CD4-positive, CD25-positive, alpha-beta regulatory T cell (primary cell): ENCODE results near the gene RBBP9. TPM values are rescaled to one million over a fixed set of nuclear protein-coding genes. Genes with fewer than 3 reads are reported as not detected.
A peak's percentile ranks its signal among the peaks of the same experiment; 100 is the strongest.
"Not testable (repeated sequence)": the region's sequence is repeated elsewhere in the genome, so short reads cannot be mapped to it uniquely, and the experiment has no call there.

Experiments used
- ATAC-seq, 2 donors: fragments of 150-1000 bp; cut with Tn5 transposase; one replicate each; pipeline ENCODE4 v1.10.0; 2021; ENCODE audit warnings: low read depth in 2 of 2, moderate number of reproducible peaks in 2 of 2, moderate library complexity in 1 of 2
- DNase-seq, 3 donors: peaks; one replicate each; pipeline versions ENCODE4 v3.0.0 to v3.0.0-alpha.2; 2012 to 2022; ENCODE audit warnings: mixed read lengths in 1 of 3
- H3K27ac ChIP-seq: one replicate; pipeline ENCODE4 v1.7.0; 2013; ENCODE audit warnings: mild to moderate bottlenecking, low read length; ENCODE audit not compliant: insufficient read depth, poor library complexity, severe bottlenecking
- H3K27me3 ChIP-seq: one replicate; pipeline ENCODE4 v1.7.0; 2013; ENCODE audit warnings: low read length; ENCODE audit not compliant: control insufficient read depth, insufficient read depth
- H3K36me3 ChIP-seq: one replicate; pipeline ENCODE4 v1.7.0; 2013; ENCODE audit warnings: mild to moderate bottlenecking, low read length, moderate library complexity; ENCODE audit not compliant: control insufficient read depth, insufficient read depth
- H3K4me1 ChIP-seq: 2 replicates; pipeline ENCODE4 v1.7.0; 2013; ENCODE audit warnings: mild to moderate bottlenecking, low read length; ENCODE audit not compliant: insufficient read depth, control insufficient read depth, poor library complexity, severe bottlenecking
- H3K4me3 ChIP-seq: one replicate; pipeline ENCODE4 v1.7.0; 2013; ENCODE audit warnings: low read depth, mild to moderate bottlenecking, low read length, moderate library complexity
- H3K9me3 ChIP-seq, 2 experiments: 1 replicate in 1 of 2; 2 replicates in 1 of 2; pipeline ENCODE4 v1.7.0; 2013; ENCODE audit warnings: low read length in 2 of 2, mild to moderate bottlenecking in 1 of 2, moderate library complexity in 1 of 2; ENCODE audit not compliant: control insufficient read depth in 2 of 2
- H3K27ac Mint-ChIP-seq, 3 donors: one replicate each; pipeline ENCODE4 v1.8.0; 2020 to 2022; ENCODE audit warnings: mild to moderate bottlenecking in 3 of 3, mixed read lengths in 3 of 3, moderate library complexity in 2 of 3
- H3K27me3 Mint-ChIP-seq: one replicate; pipeline ENCODE4 v1.8.0; 2022; ENCODE audit warnings: mild to moderate bottlenecking, mixed read lengths
- H3K36me3 Mint-ChIP-seq: one replicate; pipeline ENCODE4 v1.8.0; 2020; ENCODE audit warnings: mixed read lengths
- H3K4me1 Mint-ChIP-seq, 4 donors: one replicate each; pipeline ENCODE4 v1.8.0; 2020 to 2022; ENCODE audit warnings: mixed read lengths in 4 of 4, mild to moderate bottlenecking in 1 of 4
- H3K4me3 Mint-ChIP-seq, 4 donors: one replicate each; pipeline ENCODE4 v1.8.0; 2020 to 2022; ENCODE audit warnings: mild to moderate bottlenecking in 4 of 4, mixed read lengths in 4 of 4, moderate library complexity in 3 of 4
- H3K9me3 Mint-ChIP-seq, 7 donors: one replicate each; pipeline ENCODE4 v1.8.0; 2020 to 2022; ENCODE audit warnings: mixed read lengths in 7 of 7, mild to moderate bottlenecking in 3 of 7, moderate library complexity in 2 of 7
- polyA plus RNA-seq, 4 donors: library from polyadenylated mRNA; unstranded; fragments of 300-500 nt; fragmentation: Illumina TruSeq; gene quantifications; one replicate each; pipeline ENCODE4 v1.2.3, GENCODE V29; 2021
- total RNA-seq: library from RNA; stranded (reverse); gene quantifications from one replicate; pipeline ENCODE4 v1.2.3, GENCODE V29; 2022

The RBBP9 gene
- total and polyA plus RNA-seq, 5 donors from 2014 or later, result 6.5 to 10.1 (median 9.2) TPM

GRCh38 chr20:18504479-18505060 lies 7.5 kb upstream of the RBBP9 start:
- Histone ChIP-seq H3K4me3 (no peak overlapping the region), H3K9me3 (no peaks in the 10 kb centered on the region), H3K27ac (no peak overlapping the region), H3K36me3 (no peaks in the 10 kb centered on the region), H3K4me1 (peaks cover 23% of the 10 kb centered on the region), H3K27me3 (no peaks in the 10 kb centered on the region)
- ATAC-seq (no peak), DNase-seq (no peak)
- Mint-ChIP-seq H3K27me3 (peaks cover 6% of the 10 kb centered on the region), H3K4me3 (no peak overlapping the region), H3K27ac (peak overlapping the region in 2 of 3 donors; percentile 15 to 73), H3K36me3 (peaks cover 6% of the 10 kb centered on the region), H3K9me3 (peaks cover 0 to 1% (median 0%) of the 10 kb centered on the region in 7 donors), H3K4me1 (peaks cover 4 to 29% (median 20%) of the 10 kb centered on the region in 4 donors)

- H3K9me3 ChIP-seq, H3K9me3 Mint-ChIP-seq, H3K27ac ChIP-seq, H3K36me3 Mint-ChIP-seq, H3K4me3 ChIP-seq, H3K36me3 ChIP-seq, H3K27me3 ChIP-seq, ATAC-seq, H3K4me1 Mint-ChIP-seq, DNase-seq, H3K27me3 Mint-ChIP-seq: not testable (repeated sequence)
- Mint-ChIP-seq H3K4me3 (peak overlapping the region in 1 of 4 donors; percentile 22), H3K27ac (peak overlapping the region in 2 of 3 donors; percentile 40 to 86)
- H3K4me1 ChIP-seq, result peaks cover 10% of the 10 kb centered on the region
These were observed 4.6 kb upstream of the RBBP9 start for GRCh38 chr20:18501672-18502071.

GRCh38 chr20:18497603-18498002 lies 578 bp upstream of the RBBP9 start:
- Mint-ChIP-seq H3K27ac (peak overlapping the region; percentile 32 to 93 (median 92)), H3K36me3 (peaks cover 16% of the 10 kb centered on the region), H3K4me3 (peak overlapping the region; percentile 93 to 97 (median 96)), H3K27me3 (no peaks in the 10 kb centered on the region), H3K4me1 (peaks cover 11 to 18% (median 15%) of the 10 kb centered on the region in 4 donors), H3K9me3 (peaks cover 0 to 1% (median 0%) of the 10 kb centered on the region in 7 donors)
- Histone ChIP-seq H3K9me3 (no peaks in the 10 kb centered on the region), H3K36me3 (peaks cover 8% of the 10 kb centered on the region), H3K4me3 (peak overlapping the region; percentile 81), H3K27ac (peak overlapping the region; percentile 74), H3K4me1 (peaks cover 17% of the 10 kb centered on the region), H3K27me3 (no peaks in the 10 kb centered on the region)
- no peak for DNase-seq
- ATAC-seq, result no peak

- peak overlapping the region; percentile 81 for H3K4me3 ChIP-seq
- H3K36me3 Mint-ChIP-seq, result peaks cover 14% of the 10 kb centered on the region
These were observed 983 bp downstream of the RBBP9 start for GRCh38 chr20:18496042-18496441.

GRCh38 chr20:18488301-18488700 lies 8.7 kb downstream of the RBBP9 start:
- Histone ChIP-seq H3K9me3 (no peaks in the 10 kb centered on the region), H3K36me3 (peaks cover 45% of the 10 kb centered on the region), H3K27ac (no peak overlapping the region), H3K4me1 (no peaks in the 10 kb centered on the region), H3K4me3 (no peak overlapping the region), H3K27me3 (no peaks in the 10 kb centered on the region)
- Mint-ChIP-seq H3K4me3 (no peak overlapping the region), H3K27me3 (no peaks in the 10 kb centered on the region), H3K36me3 (peaks cover 34% of the 10 kb centered on the region), H3K4me1 (peaks cover 0 to 7% (median 2%) of the 10 kb centered on the region in 4 donors), H3K9me3 (no peaks in the 10 kb centered on the region), H3K27ac (no peak overlapping the region)
- ATAC-seq (no peak), DNase-seq (no peak)

More at GRCh38 chr20:18496042-18496441, 983 bp downstream of the RBBP9 start:
- Mint-ChIP-seq H3K27me3 (no peaks in the 10 kb centered on the region), H3K9me3 (no peaks in the 10 kb centered on the region), H3K4me3 (peak overlapping the region; percentile 93 to 97 (median 96)), H3K4me1 (peaks cover 12 to 18% (median 16%) of the 10 kb centered on the region in 4 donors), H3K27ac (peak overlapping the region in 2 of 3 donors; percentile 92 to 93)
- H3K27me3 ChIP-seq, result no peaks in the 10 kb centered on the region
- H3K36me3 ChIP-seq, result peaks cover 12% of the 10 kb centered on the region
- H3K9me3 ChIP-seq, result no peaks in the 10 kb centered on the region
- H3K4me1 ChIP-seq, result peaks cover 17% of the 10 kb centered on the region
- no peak for ATAC-seq
- DNase-seq, result no peak
- no peak overlapping the region for H3K27ac ChIP-seq

GRCh38 chr20:18481596-18481995 lies 15.4 kb downstream of the RBBP9 start:
- no peak overlapping the region for H3K4me3 Mint-ChIP-seq
- H3K27ac ChIP-seq, result no peak overlapping the region
- H3K27ac Mint-ChIP-seq, result peak overlapping the region in 1 of 3 donors; percentile 92
- DNase-seq, result no peak
- H3K4me1 Mint-ChIP-seq, result no peaks in the 10 kb centered on the region
- no peaks in the 10 kb centered on the region for H3K9me3 ChIP-seq
- ATAC-seq, result no peak
- H3K36me3 ChIP-seq, result peaks cover 62% of the 10 kb centered on the region
- H3K4me3 ChIP-seq, result no peak overlapping the region
- H3K36me3 Mint-ChIP-seq, result peaks cover 30% of the 10 kb centered on the region
- no peaks in the 10 kb centered on the region for H3K27me3 ChIP-seq
- no peaks in the 10 kb centered on the region for H3K27me3 Mint-ChIP-seq
- H3K4me1 ChIP-seq, result no peaks in the 10 kb centered on the region
- no peaks in the 10 kb centered on the region for H3K9me3 Mint-ChIP-seq

GRCh38 chr20:18477821-18478220 lies 19.2 kb downstream of the RBBP9 start:
- H3K27ac ChIP-seq, result no peak overlapping the region
- no peak for ATAC-seq
- Mint-ChIP-seq H3K4me3 (no peak overlapping the region), H3K9me3 (no peaks in the 10 kb centered on the region), H3K27me3 (no peaks in the 10 kb centered on the region), H3K27ac (no peak overlapping the region), H3K36me3 (peaks cover 39% of the 10 kb centered on the region), H3K4me1 (no peaks in the 10 kb centered on the region)
- H3K9me3 ChIP-seq, result no peaks in the 10 kb centered on the region
- peaks cover 71% of the 10 kb centered on the region for H3K36me3 ChIP-seq
- no peak for DNase-seq
- H3K4me3 ChIP-seq, result no peak overlapping the region
- no peaks in the 10 kb centered on the region for H3K4me1 ChIP-seq
- no peaks in the 10 kb centered on the region for H3K27me3 ChIP-seq

GRCh38 chr20:18477218-18477617 lies 19.8 kb downstream of the RBBP9 start:
- Mint-ChIP-seq H3K9me3 (no peaks in the 10 kb centered on the region), H3K27me3 (no peaks in the 10 kb centered on the region), H3K4me3 (no peak overlapping the region), H3K4me1 (no peaks in the 10 kb centered on the region), H3K36me3 (peaks cover 33% of the 10 kb centered on the region), H3K27ac (no peak overlapping the region)
- no peak for ATAC-seq
- DNase-seq, result no peak
- H3K27me3 ChIP-seq, result no peaks in the 10 kb centered on the region
- no peak overlapping the region for H3K27ac ChIP-seq
- peaks cover 65% of the 10 kb centered on the region for H3K36me3 ChIP-seq
- no peak overlapping the region for H3K4me3 ChIP-seq
- no peaks in the 10 kb centered on the region for H3K9me3 ChIP-seq
- H3K4me1 ChIP-seq, result no peaks in the 10 kb centered on the region
